ENCODE measurements around the gene SEC31B. TPM values are rescaled to one million over a fixed set of nuclear protein-coding genes. Genes with fewer than 3 reads are reported as not detected.

Gene SEC31B
- total RNA-seq, 1 donor from 2014 or later = 8.8 TPM

DNA sequence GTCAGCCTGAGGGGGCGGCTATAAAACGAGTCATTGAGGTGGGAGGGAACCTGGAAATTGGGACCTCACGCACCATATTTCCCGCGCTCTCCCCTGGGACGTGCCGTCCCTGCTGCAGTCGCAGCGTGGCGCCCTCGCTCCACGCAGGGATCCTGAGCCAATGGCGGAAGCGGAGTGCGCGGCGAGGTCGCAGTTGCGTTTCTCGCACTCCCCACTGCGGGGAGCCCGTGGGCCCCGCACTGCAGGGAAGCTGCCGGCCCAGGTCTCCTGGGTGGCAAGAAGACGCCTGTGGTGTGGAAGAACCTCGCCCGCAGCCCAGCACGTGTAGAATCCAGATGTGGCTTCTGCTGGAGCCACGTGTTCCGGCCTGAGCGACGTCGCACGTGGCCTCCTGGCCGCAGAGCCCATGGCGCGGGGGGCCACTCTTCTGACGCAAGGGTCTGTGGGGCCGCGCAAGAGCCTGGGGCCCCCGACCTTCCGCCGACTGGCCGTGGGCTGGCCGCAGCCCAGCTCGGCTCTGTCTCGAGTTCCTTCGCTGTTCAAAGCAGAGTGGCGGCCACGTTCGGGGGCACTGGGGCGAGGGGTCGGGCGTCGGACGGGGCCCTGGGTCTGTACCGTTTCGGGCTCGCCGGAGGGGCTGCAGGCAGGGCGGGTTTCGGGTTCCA is 42.5 kb upstream of the SEC31B start:
- peak; percentile 88 for DNase-seq (ENCODE audit: low spot score)
- Histone ChIP-seq H3K36me3 (no peaks in the 10 kb centered on the region), H3F3A (ENCODE audit: low read depth) (peaks cover 4% of the 10 kb centered on the region), H3K4me1 (peaks cover 2% of the 10 kb centered on the region), H2AFZ (replicated peaks) (no peak overlapping the region), H3K79me2 (ENCODE audit: low read depth) (no peaks in the 10 kb centered on the region), H3K27ac (no peak overlapping the region), H3K4me3 (no peak overlapping the region), H3K27me3 (peaks cover 61% of the 10 kb centered on the region), H3K4me2 (no peak overlapping the region), H3K9me3 (ENCODE audit: low read depth) (no peaks in the 10 kb centered on the region), H3K9ac (no peak overlapping the region), H4K20me1 (ENCODE audit: low read depth) (peaks cover 6% of the 10 kb centered on the region)
- H3K9me3 Mint-ChIP-seq = no peaks in the 10 kb centered on the region
- no peak overlapping the region for H3K4me3 Mint-ChIP-seq
- peaks cover 10% of the 10 kb centered on the region for H3K27me3 Mint-ChIP-seq (ENCODE audit: insufficient read depth, low read depth)
- no peak for TF ChIP-seq EZH2phosphoT487 (IDR thresholded peaks at IDR 0.05)
- TF ChIP-seq EZH2 (IDR thresholded peaks at IDR 0.05) = peak; percentile 38
- TF ChIP-seq CTCF (IDR thresholded peaks at IDR 0.05) = peak; percentile 88
- H3K36me3 Mint-ChIP-seq = peaks cover under 1% of the 10 kb centered on the region
- peaks cover 15% of the 10 kb centered on the region for H3K4me1 Mint-ChIP-seq
- no peak overlapping the region for H3K27ac Mint-ChIP-seq

GRCh38 chr10:100561005-100561404 is 41.3 kb upstream of the SEC31B start:
- no peak overlapping the region for H3K27ac Mint-ChIP-seq
- no peaks in the 10 kb centered on the region for H3K79me2 ChIP-seq (ENCODE audit: low read depth)
- TF ChIP-seq EZH2phosphoT487 (IDR thresholded peaks at IDR 0.05) (no peak), CTCF (IDR thresholded peaks at IDR 0.05) (no peak), EZH2 (IDR thresholded peaks at IDR 0.05) (no peak)
- peaks cover 10% of the 10 kb centered on the region for H3K4me1 Mint-ChIP-seq
- no peak for DNase-seq (ENCODE audit: low spot score)
- peaks cover 4% of the 10 kb centered on the region for H3F3A ChIP-seq (ENCODE audit: low read depth)
- no peaks in the 10 kb centered on the region for H3K9me3 ChIP-seq (ENCODE audit: low read depth)
- no peak overlapping the region for H3K4me3 ChIP-seq
- H2AFZ ChIP-seq (replicated peaks) = no peak overlapping the region
- H4K20me1 ChIP-seq (ENCODE audit: low read depth) = peaks cover 6% of the 10 kb centered on the region
- H3K9me3 Mint-ChIP-seq = no peaks in the 10 kb centered on the region
- peaks cover 2% of the 10 kb centered on the region for H3K4me1 ChIP-seq
- no peaks in the 10 kb centered on the region for H3K36me3 ChIP-seq
- peaks cover 5% of the 10 kb centered on the region for H3K36me3 Mint-ChIP-seq
- H3K9ac ChIP-seq = no peak overlapping the region
- no peak overlapping the region for H3K4me2 ChIP-seq
- no peak overlapping the region for H3K4me3 Mint-ChIP-seq
- H3K27me3 Mint-ChIP-seq (ENCODE audit: insufficient read depth, low read depth) = peaks cover 8% of the 10 kb centered on the region
- H3K27ac ChIP-seq = no peak overlapping the region
- H3K27me3 ChIP-seq = peaks cover 50% of the 10 kb centered on the region

GRCh38 chr10:100560248-100560647 is 40.6 kb upstream of the SEC31B start:
- Histone ChIP-seq H3K79me2 (ENCODE audit: low read depth) (no peaks in the 10 kb centered on the region), H3K4me2 (no peak overlapping the region), H3F3A (ENCODE audit: low read depth) (peaks cover 4% of the 10 kb centered on the region), H3K9ac (no peak overlapping the region), H3K9me3 (ENCODE audit: low read depth) (no peaks in the 10 kb centered on the region), H3K4me3 (no peak overlapping the region), H4K20me1 (ENCODE audit: low read depth) (peaks cover 6% of the 10 kb centered on the region), H3K36me3 (no peaks in the 10 kb centered on the region), H2AFZ (replicated peaks) (no peak overlapping the region), H3K27me3 (peaks cover 42% of the 10 kb centered on the region), H3K4me1 (peaks cover 2% of the 10 kb centered on the region), H3K27ac (no peak overlapping the region)
- Mint-ChIP-seq H3K27me3 (ENCODE audit: insufficient read depth, low read depth) (peaks cover 8% of the 10 kb centered on the region), H3K4me1 (peaks cover 10% of the 10 kb centered on the region), H3K9me3 (no peaks in the 10 kb centered on the region), H3K27ac (no peak overlapping the region), H3K4me3 (no peak overlapping the region), H3K36me3 (peaks cover 5% of the 10 kb centered on the region)
- TF ChIP-seq EZH2 (IDR thresholded peaks at IDR 0.05) = no peak
- TF ChIP-seq CTCF (IDR thresholded peaks at IDR 0.05) = no peak
- no peak for TF ChIP-seq EZH2phosphoT487 (IDR thresholded peaks at IDR 0.05)
- no peak for DNase-seq (ENCODE audit: low spot score)

Measured in neural progenitor cell (in vitro differentiated cells).